Measurements from ENCODE around the gene CHADL.
"Not testable (repeated sequence)": the region's sequence is repeated elsewhere in the genome, so short reads cannot be mapped to it uniquely, and the experiment has no call there.

The CHADL gene

GRCh38 chr22:41191467-41191866, 49.3 kb downstream of the CHADL start:
- no peak for DNase-seq (ENCODE audit: low read depth in 1 of 2, low spot score in 1 of 2)

- no peak for DNase-seq (ENCODE audit: low read depth in 1 of 2, low spot score in 1 of 2)
These were observed 56.1 kb downstream of the CHADL start for GRCh38 chr22:41184679-41185078.

DNA sequence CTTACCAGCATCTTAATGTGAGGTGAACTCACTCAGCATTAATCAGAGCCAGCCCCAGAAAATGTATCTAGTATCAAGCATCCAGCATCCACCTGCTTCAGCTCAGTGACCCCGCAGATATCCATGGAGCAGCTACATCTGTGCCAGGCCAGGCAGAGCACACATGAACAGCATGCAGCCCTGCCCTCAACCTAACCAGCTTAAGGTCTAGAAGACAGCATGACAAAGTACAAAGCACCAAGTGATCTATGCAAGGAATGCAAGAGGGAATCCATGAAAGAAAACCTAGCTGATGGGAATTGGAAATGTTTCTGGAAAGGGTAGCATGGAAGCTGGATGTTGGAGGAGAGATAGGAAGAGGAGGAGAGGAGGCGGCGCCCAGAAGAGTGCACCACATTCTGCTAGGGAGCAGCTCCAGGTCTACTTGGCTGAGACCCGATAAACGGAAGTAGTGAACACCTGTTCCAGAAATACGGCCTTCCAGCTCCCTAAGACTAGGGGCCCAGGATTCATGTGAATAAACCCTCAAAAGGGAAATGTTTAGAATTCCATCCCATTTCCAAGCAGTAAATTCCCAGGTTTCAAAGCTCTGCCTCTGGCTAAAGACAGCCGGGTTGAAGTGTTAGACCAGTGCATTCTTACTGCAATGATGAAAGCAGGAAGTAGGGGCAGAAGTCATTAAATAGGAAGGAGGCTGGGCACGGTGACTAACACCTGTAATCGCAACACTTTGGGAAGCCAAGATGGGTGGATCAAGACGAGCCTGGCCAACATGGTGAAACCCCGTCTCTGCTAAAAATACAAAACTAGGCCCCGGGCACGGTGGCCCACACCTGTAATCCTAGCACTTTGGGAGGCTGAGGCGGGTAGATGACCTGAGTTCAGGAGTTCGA, 59.1 kb downstream of the CHADL start:
- DNase-seq (ENCODE audit: low read depth in 1 of 2, low spot score in 1 of 2): no peak

DNA sequence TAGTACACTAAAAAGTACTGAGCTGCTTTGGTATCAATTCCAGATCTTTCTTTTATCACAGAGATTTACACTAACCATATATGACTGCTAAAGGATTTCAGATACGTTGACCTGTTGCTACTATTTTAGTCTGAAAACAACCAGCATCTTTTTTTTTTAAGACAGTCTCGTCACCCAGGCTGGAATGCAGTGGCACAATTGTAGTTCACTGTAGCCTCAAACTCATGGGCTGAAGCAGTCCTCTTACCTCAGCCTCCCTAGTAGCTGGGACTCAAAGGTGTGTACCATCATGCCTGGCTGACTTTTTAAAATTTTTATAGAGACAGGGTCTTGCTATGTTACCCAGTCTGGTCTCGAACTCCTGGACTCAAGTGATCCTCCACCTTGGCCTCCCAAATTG, 59.8 kb downstream of the CHADL start:
- no peak for DNase-seq (ENCODE audit: low read depth in 1 of 2, low spot score in 1 of 2)

GRCh38 chr22:41180362-41180761, 60.4 kb downstream of the CHADL start:
- DNase-seq (ENCODE audit: low read depth in 1 of 2, low spot score in 1 of 2): not testable (repeated sequence)
